ENCODE data around the gene KCNQ1.

The KCNQ1 gene

DNA sequence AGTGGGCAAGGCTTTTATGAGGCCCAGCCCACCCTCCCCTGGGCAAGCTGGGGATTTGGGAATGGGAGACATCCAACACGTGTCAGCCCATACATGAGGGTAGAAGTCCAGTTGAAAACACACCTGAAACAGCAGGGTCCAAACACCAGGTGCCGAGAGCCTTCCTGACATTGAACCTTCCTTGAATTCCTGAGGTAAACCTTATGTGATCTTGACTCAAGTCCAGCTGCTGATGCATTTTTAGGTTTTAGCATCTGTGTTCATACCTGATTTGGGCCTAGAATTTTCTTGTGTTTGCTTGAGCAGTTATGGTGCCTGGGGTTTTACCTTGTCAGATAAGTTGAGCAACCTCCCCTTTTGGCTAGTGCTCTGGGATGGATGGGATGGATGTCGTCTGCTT lies 374.5 kb downstream of the KCNQ1 start:
- DNase-seq (ENCODE audit: low read depth, low spot score), result no peak

GRCh38 chr11:2820976-2821375 lies 376.2 kb downstream of the KCNQ1 start:
- DNase-seq (ENCODE audit: low read depth, low spot score), result no peak

- no peak for DNase-seq (ENCODE audit: low read depth, low spot score)
Measured at GRCh38 chr11:2821891-2822290, 377.1 kb downstream of the KCNQ1 start.

GRCh38 chr11:2824851-2825250 lies 380.0 kb downstream of the KCNQ1 start:
- no peak for DNase-seq (ENCODE audit: low read depth, low spot score)

GRCh38 chr11:2825261-2825888 lies 380.6 kb downstream of the KCNQ1 start:
- no peak for DNase-seq (ENCODE audit: low read depth, low spot score)

- DNase-seq (ENCODE audit: low read depth, low spot score), result no peak
Measured at GRCh38 chr11:2825889-2826678, 381.3 kb downstream of the KCNQ1 start.

- DNase-seq (ENCODE audit: low read depth, low spot score), result no peak
Measured at GRCh38 chr11:2826679-2827056, 381.9 kb downstream of the KCNQ1 start.

DNA sequence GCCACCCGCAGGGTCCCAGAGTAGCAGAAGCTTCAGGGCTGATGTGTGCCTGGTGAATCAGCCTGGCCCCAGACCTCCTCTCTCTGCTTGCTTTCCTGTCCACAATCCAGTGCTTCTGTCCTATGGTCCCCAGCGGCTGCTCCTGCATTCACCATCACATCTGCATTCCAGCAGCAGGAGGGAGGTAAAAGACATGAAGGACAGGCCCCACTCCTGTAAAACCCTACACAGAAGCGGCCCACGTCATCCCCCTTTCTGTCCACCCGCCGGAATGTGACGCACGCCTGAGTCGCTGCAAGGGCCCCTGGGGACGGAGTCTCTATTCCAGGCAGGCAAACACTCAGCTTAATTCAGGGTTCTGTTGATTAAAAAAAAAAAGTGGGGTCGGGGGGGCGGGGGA lies 382.4 kb downstream of the KCNQ1 start:
- DNase-seq (ENCODE audit: low read depth, low spot score), result no peak

- DNase-seq (ENCODE audit: low read depth, low spot score), result no peak
Measured at GRCh38 chr11:2827792-2828191, 383.0 kb downstream of the KCNQ1 start.

DNA sequence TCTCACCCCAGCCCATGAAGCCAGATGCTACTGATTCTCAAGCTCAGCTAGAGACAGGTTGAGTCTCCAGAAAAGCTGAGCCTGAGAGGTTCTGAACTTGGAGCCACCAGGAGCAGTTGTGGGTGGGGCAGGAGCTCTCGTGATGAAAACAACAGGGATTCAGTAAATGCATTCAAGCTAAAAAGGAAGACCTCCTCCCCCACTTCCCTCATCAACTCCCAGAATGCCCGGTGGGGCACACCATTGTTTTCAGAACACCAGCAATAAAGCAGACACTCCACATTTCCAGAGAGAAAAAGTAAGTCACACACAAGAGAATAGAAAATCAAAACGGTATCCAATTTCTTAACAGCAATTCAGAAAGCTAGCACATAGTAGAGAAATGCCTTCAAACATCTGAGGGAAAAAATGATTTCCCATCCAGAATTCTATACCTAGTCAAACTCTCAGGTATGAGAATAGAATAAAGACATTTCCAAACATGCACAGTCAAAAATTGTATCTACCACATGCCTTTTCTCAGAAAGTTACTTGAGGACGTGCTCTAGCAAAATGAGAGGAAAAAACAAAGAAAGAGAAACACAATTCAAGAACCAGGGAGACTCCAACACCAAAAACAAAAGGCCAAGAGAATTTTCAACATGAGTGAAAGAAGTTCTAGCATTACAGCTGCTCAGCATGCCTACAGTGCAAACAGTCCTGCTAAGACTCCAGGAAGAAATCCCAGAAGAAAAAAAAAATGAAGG lies 383.9 kb downstream of the KCNQ1 start:
- no peak for DNase-seq (ENCODE audit: low read depth, low spot score)

DNA sequence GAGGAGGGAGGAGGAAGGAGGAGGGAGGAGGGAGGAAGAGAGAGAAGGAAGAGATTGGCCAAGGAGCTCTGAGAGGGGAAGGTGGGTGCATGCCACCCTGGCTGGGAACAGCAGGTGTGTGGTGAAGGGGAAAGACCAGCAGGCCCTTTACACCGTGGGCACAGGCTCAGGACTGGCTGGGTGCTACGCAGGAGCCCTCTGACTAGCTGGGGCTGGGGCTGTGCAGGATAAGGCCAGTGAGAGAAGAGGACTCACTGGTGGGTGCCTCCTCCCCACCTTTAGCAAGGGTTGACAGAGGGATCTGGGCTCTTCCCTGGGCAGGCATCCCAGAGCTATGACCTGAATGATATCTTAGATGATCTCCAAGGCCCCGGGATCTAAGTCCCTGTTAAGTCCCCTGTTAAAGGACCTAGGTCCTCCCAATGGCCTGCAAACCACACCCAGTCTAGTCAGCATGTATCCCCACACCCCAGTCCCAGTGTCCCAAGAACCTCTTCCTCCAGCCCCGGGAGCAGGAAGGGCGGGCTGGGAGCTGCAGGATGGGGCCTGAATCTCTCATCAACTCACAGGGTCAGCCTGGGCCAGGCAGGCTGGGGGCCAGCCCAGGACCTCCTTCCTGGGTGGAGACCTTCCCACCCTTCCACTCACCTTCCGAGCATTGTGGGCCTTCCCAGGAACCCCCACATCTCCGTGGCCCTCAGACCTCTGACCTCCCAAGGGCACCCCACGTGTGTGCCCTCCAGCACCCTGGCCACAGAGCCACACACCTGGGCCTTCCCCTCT lies 385.4 kb downstream of the KCNQ1 start:
- DNase-seq (ENCODE audit: low read depth, low spot score), result no peak

DNA sequence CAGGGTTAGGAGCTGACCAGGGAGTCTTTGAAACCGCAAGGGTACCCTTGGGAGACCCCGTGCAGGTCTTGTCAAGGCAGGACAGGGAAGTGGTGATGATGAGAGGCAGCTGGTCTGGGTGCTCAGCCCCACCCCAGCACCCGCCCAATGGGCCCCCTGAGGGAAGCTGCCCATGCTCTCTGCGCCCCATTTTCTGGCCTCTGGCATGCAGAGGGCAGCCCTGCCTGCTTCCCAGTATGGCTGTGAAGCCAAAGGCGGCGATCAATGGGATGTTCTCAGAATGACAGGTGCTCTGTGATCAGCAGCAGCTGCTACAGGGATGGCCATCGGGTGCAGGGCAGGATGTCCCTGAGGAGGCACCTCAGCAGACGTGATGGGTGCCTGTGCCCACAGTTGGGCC lies 386.1 kb downstream of the KCNQ1 start:
- DNase-seq (ENCODE audit: low read depth, low spot score), result no peak

DNA sequence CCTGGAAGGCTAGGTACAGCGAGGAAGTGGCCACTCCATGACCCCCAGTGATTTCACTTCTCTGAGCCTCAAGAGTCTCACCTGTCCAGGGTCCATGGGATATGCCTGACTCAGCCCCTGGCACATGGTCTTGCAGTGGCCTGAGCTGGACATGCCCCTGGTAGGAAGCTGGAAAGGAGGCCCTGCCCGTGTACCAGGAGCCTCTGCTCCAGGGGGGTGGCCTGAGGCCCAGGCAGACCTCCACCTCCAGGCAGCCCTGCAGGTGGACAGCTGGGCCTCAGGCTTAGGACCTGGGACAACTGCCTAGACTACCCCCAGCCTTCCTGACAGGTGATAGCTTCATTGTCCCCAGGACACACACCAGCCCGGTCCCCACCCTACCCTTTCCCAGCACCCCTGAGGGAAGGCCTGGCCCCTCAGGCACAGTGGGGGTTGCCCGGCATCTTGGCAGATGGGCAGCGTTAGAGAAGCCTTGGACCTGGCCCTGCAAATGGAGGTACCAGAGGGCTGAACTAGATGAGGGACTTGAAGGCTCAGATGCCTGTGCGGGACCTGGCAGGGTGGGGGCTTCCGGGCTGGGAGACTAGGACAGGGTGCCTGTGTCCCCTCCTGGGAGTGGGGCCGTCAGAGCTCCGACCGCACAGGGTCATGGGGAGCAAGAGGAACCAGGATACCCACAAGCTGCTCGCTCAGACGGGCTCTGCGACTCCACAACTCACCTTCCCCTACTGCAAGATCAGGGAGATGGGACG lies 387.1 kb downstream of the KCNQ1 start:
- DNase-seq (ENCODE audit: low read depth, low spot score), result no peak

DNA sequence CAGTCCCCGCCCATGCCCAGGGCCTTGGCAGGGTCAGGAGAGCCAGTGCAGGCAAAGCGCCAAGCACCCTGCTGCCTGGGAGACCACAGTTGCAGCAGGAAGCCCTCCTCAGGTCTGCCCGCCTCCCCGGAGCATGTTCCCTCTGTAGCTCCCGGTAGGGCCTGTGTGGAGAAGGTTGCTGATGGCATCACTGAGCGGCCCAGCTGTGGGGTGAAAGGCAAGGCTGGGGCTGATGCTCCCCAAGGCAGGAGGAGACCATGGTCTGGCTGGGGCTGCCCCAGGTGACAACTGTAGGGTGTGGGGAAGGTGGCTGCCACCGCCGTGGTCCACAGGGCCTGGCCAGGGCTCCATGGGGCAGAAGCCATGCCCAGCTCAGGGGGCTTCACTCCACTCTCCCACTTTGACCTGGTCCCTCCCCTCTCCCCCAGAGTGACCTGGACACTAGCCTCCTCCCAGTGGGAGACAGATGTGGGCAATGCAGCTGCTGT lies 387.8 kb downstream of the KCNQ1 start:
- DNase-seq (ENCODE audit: low read depth, low spot score), result no peak

- DNase-seq (ENCODE audit: low read depth, low spot score), result no peak
Measured at GRCh38 chr11:2833051-2833715, 388.4 kb downstream of the KCNQ1 start.

DNA sequence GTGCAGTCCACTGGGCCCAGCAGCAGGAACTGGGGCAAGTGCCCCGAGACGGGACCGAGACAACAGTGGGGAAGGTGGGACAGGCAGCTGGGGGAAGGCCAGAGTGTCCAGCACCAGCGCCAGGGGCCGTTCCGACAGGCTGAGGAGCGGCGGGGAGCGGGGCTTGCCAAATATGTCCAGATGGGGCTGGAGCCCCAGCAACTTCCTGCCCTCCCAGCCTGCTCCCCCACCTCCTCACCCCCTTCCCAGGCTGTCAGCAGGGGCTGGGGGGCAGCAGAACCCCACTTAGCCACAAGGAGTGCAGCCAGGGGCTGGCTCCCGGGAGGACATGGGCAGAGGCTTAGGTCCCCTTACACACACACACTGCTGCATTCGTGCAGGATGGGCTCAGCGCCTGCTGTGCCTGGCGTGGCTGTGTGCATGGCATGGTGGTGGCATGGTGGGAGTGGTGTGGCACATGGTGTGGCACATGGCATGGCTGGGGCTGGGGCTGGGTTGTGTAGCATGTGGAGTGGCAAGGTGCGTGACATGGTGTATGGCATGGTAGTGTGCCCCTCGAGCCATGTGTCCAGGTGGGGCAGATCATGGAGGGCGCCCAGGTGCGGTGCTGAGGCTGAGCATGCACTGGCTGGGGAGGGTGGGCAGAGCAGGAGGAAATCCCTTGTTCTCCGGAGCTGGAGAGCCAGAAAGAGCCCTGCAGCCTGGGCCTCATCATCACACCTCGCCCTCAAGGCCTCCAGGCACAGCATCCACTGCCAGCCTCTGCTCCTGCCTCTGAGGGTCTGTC lies 389.1 kb downstream of the KCNQ1 start:
- no peak for DNase-seq (ENCODE audit: low read depth, low spot score)

- no peak for DNase-seq (ENCODE audit: low read depth, low spot score)
Measured at GRCh38 chr11:2834503-2835273, 389.9 kb downstream of the KCNQ1 start.

GRCh38 chr11:2835296-2835695 lies 390.5 kb downstream of the KCNQ1 start:
- DNase-seq (ENCODE audit: low read depth, low spot score), result no peak

DNA sequence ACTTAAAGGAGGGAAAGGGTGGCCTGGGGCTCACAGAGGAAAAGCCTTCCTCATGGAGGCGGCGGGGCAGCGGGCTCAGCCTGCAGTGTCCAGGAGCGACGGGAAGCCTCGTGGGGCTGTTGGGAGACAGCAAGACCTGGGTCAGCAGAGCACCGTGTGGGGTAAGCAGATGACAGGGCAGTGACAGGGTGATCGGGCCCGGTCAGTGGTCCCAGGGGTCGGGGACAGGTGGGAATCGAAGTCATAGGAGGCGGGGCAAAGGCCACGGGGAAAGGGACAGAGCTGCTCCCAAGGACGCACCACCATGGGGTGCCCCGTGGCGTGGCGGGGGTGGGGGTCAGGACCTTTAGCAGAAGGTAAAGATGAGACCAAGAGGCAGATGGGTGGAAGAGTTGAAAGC lies 390.9 kb downstream of the KCNQ1 start:
- no peak for DNase-seq (ENCODE audit: low read depth, low spot score)

Measured in iPS DF 19.7 (cell line).